Right kidney (tissue), 1 donor: ENCODE data around the gene BPIFB6.

Experiments used
- DNase-seq: peaks from one replicate; pipeline ENCODE4 v3.0.0-alpha.2; 2016

BPIFB6 gene

GRCh38 chr20:33062825-33063149, 31.3 kb downstream of the BPIFB6 start:
- no peak for DNase-seq

GRCh38 chr20:33063271-33063670, 31.8 kb downstream of the BPIFB6 start:
- no peak for DNase-seq

GRCh38 chr20:33064572-33065287, 33.3 kb downstream of the BPIFB6 start:
- no peak for DNase-seq

GRCh38 chr20:33065785-33066184, 34.3 kb downstream of the BPIFB6 start:
- DNase-seq, result no peak

GRCh38 chr20:33067806-33068205, 36.4 kb downstream of the BPIFB6 start:
- no peak for DNase-seq

- no peak for DNase-seq
Observed at GRCh38 chr20:33068251-33068939, 36.9 kb downstream of the BPIFB6 start.

GRCh38 chr20:33069673-33070072, 38.2 kb downstream of the BPIFB6 start:
- DNase-seq, result no peak

GRCh38 chr20:33070111-33071053, 38.9 kb downstream of the BPIFB6 start:
- DNase-seq, result no peak

- DNase-seq, result no peak
Observed at GRCh38 chr20:33071198-33071597, 39.8 kb downstream of the BPIFB6 start.

GRCh38 chr20:33072362-33072761, 40.9 kb downstream of the BPIFB6 start:
- DNase-seq, result no peak

- DNase-seq, result no peak
Observed at GRCh38 chr20:33072813-33073212, 41.4 kb downstream of the BPIFB6 start.

GRCh38 chr20:33074675-33075074, 43.2 kb downstream of the BPIFB6 start:
- DNase-seq, result no peak

GRCh38 chr20:33075281-33075680, 43.8 kb downstream of the BPIFB6 start:
- no peak for DNase-seq

GRCh38 chr20:33076662-33077372, 45.4 kb downstream of the BPIFB6 start:
- no peak for DNase-seq

- no peak for DNase-seq
Observed at GRCh38 chr20:33079259-33079658, 47.8 kb downstream of the BPIFB6 start, which contains the start of gene BPIFB4. BPIFB4 (plus strand) TSS chr20:33079643; CDS start chr20:33081527, 1,884 bp downstream.

- no peak for DNase-seq
Observed at GRCh38 chr20:33081411-33082154, 50.1 kb downstream of the BPIFB6 start.

- DNase-seq, result no peak
Observed at GRCh38 chr20:33082546-33082945, 51.1 kb downstream of the BPIFB6 start.

- no peak for DNase-seq
Observed at GRCh38 chr20:33083544-33084340, 52.3 kb downstream of the BPIFB6 start.

- no peak for DNase-seq
Observed at GRCh38 chr20:33084722-33085121, 53.3 kb downstream of the BPIFB6 start.

- no peak for DNase-seq
Observed at GRCh38 chr20:33086052-33086722, 54.7 kb downstream of the BPIFB6 start.
